HG02763 (cell line): ENCODE data around the gene TXNRD2.
"Not testable (repeated sequence)": the region's sequence is repeated elsewhere in the genome, so short reads cannot be mapped to it uniquely, and the experiment has no call there.

Source experiments
- ATAC-seq: cut with Tn5 transposase; IDR thresholded peaks from one replicate; pipeline ENCODE4 v1.9.1; 2021; ENCODE audit warnings: mild to moderate bottlenecking, moderate library complexity; ENCODE audit not compliant: unreplicated experiment

TXNRD2 gene

GRCh38 chr22:19848298-19849224 is 93.1 kb downstream of the TXNRD2 start:
- ATAC-seq = no peak

- ATAC-seq = no peak
Measured at GRCh38 chr22:19847345-19847632, 94.3 kb downstream of the TXNRD2 start.

DNA sequence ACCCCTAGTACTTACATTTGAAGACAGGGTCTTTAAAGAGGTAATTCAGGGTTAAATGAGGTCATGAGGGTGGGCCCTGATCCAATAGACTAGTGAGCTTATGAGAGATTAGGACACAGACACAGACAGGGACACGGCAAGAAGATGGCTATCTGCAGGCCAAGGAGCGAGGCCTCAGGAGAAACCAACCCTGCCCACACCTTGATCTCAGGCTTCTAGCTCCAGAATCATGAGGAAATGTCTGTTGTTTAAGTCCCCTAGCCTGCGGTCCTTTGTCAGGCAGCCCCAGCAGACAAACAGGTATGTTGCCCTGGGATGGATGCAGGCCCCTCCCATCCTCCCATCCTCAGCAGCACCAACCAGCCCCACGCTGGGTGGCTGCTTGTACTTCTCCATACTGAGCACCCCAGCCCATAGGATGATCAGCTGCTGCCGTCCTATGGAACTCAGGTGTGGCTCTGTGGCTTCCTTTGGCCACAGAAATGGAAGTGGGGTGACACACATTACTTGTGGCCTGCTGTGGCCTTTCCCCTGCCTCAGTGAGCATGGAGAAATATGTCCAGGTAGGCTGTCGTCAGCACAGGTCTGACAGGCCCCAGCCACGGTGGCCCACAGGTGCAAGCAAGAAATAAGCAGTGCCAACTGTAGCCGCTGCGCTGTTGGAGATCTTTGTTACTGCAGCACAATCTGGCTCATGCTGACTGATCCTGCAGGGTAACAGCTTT is 94.8 kb downstream of the TXNRD2 start:
- ATAC-seq = no peak

DNA sequence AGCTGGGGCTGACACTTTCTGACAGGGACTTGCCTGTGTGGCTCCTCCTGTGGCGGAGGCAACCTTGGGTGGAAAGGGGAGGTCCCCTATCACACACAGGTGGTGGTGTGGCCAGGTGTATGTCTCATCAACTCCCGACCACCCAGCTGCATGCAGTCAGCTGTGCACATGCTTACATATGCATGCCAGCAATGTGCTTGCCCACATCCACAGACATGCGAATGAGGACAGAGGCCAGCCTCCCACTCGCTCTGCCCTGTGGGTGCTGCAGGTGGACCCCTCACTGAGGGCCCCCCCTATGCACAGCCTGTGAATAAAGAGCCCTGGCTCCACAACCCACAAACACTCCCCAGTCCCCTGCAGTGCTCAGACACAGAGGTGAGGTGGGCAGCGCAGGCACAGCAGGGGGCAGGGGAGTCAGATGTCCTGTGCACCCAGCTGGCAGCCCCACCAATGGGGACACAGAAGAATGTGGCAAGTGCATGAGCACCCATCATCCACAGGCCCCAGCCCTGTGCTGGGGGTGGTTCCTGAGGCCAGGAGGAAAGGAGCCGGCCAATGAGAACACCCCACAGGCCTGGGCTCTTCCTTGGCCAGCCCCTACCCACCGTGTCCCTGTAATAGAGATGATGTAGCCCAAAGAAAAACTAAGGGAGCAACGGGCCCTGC is 96.4 kb downstream of the TXNRD2 start:
- no peak for ATAC-seq

DNA sequence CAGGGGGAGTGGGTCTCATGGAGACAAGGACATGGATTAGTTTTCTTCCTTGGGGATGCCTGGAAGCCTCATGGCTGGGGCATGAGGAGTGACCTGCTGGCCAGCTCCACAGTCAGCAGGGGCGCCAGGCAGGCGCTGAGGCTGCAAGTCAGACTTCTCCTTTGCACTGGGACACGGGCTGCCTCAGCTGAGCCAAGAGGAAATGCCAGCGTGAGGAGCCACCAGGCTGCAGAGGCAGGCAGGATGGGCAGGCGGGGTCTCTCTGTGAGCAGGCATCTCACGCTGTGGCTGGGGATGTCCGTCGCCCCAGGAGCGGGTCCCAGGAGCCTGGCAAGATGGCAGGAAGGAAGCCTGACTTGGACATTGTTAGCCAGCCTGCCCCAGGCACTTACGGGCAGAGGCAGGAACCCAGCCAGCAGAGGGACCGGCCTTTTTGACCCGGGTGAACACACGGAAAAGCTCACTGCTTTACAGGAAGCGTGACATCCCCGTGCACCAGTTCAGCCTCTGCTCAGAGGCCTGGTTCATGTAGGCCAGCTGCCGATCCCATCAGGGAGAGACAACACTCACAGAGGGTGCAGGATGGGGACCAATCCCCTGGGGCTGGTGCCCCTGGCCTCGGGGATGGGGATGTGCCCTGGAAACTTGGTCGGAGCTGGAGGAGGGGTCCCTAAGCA is 97.1 kb downstream of the TXNRD2 start:
- no peak for ATAC-seq

GRCh38 chr22:19843857-19844376 is 97.7 kb downstream of the TXNRD2 start:
- ATAC-seq = no peak

DNA sequence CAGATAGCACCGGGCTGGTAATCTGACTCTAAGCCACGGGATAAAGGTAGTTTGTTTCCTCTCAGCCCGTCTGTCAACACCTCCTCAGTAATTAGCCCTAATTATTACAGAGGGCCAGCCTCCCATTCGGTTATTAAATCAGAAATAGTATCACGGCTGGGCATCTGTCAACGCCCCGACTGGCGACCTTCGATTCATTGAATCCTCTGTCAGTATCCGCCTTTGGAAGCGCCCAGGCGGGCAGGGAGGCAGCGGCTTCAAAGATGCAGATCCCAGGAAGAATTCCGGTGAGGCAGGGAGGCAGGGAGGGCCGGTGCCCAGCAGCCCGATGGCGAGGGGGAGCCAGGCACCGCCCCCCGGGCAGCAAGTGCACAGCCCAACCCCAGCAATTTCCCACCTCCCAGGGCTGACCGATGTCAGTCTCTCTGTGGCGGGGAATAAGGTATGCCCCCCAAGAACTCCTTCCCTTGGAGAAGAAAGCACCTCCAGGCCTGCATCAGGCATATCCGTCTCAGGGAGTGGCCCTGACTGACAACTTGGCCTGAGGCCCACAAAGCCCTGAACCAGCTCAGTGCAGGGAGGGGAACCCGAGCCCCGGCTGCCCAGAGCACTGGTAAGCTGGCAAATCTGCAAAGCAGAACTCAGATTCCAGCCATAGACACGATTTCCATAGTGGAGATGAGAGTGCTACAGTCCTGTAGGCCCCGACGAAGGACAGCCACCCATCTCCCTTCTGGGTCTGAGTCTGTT is 98.3 kb downstream of the TXNRD2 start:
- ATAC-seq = no peak

DNA sequence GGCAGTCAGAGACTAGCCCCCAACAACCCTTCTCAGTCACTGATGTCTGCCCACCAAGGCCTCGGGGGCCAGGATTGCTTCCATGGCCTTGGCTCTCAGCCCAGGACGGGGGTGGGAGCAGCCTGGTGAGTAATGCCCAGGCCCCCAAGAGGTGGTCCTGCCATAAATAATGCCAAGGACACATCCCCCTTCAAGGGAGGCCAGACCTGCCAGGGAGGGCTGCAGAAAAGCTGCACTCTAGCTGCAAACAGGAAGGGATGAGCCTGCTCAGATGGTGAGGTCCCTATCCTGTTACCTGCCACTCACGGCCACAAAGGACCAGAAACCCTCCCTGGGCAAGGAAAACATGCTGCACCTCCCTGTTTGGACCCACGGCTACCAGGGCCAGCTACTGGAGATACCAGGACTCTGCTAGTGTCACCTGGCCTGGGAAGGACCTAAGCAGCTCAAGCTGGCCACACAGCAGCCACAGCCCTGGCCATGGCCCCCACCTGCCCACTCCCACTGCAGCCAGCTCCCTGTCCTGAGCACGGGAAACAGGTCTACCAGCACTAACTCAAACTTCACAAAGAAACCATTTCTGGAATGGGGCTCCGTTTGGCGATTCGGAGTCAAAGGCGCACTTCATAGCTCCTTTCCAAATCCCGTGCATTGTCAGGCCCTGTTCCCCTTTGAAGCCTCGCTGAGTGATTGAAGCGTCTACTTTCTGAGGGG is 99.1 kb downstream of the TXNRD2 start:
- ATAC-seq = no peak

DNA sequence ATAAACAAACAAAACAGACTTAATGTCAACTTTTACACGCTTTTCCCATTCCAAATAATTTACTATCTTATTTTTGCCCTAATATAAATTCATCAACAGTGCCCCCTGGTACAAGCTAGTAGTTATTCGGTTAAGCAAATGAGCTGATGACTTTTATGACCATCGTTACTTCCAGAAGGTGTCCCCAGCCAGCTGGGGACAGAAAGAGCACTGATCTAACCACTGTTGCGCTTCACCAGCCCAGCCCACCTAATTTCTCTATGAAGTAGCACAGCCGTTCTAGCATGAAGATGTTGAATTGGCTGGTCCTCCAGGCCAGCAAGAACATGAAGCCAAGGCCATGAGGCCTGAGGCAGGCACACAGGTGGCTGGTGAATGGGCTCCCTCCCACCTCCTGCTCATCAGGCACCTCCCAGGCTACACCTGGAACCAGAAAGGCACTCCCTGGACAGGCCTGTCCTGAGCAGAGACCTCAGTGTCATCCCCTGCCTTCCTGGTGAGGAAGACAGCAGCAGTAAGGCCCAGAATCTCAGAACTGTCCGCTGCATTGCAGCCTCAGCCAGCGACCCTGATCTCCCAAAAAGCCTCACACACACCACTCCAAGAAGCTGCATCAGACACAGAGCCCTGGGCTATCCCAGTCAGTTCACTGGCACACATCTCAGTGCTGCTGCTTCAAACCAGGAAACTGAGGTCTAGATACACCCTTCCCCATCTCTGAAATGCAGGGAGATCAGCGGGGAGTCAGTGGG is 99.8 kb downstream of the TXNRD2 start:
- no peak for ATAC-seq

DNA sequence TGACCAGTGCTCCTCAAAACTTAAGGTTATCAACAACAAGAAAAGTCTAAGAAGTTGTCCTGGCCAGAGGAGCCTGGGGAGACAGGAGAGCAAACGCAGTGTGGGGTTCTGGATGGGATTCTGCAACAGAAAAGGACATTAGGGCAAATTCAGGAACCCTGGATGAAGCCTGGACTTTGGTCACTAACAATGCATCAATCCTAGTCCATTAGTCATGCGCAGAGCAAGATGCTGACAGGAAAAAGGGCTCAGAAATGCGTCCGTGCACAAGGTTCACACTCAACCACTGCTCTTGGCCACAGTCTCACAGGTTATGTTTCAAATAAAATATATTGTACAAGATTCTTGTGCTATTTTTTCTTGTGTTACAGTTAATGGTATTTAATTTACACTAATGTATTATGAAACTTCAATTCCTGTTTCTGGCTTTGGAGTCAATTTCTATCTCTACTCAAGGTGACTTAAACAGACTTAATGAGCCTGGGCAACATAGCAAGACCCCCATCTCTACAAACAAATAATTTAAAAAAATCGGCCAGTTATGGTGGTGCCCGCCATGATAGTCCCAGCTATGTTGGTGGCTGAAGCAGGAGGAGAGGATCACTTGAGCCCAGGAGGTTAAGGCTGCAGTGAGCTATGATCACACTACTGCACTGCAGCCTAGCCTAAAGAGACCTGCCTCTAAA is 100.5 kb downstream of the TXNRD2 start:
- ATAC-seq = no peak

DNA sequence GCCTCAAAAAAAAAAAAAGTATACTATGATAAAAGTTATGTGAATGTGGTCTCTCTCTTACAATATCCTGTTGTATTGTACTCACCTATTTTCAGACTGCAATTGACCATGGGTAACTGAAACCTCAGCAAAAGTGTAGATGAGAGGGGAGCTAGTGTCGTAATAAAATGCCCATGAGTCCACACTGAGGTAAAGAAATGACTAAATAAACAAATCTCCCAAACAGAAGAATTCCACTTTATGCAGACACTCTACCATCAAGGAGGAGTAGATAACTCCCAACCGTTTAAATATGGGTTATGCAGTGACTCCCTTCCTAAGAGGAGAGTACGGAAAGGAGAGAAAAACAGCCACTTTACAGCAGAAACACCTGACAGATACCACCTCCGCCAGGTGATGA is 101.6 kb downstream of the TXNRD2 start:
- ATAC-seq = no peak

DNA sequence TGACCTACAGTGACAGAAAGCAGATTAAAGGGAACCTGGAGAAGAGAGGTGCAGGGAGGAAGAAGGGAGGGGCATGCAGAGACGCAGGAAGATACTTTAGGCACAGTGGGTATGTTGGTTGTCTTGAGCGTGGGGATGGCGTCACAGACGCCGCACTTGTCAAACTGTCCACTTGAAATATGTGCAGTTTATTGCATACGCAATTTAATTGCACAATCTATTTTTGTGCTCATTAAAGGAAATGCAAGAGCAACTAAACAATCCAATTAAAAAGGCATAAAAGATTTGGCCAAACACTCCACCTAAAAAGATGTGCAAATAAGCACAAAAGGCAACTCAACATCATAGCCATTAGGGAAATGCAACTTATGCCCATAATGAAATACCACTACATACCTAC is 103.7 kb downstream of the TXNRD2 start:
- no peak for ATAC-seq

GRCh38 chr22:19836512-19836911 is 105.1 kb downstream of the TXNRD2 start:
- ATAC-seq = no peak

- no peak for ATAC-seq
Measured at GRCh38 chr22:19834599-19834998, 107.0 kb downstream of the TXNRD2 start.

DNA sequence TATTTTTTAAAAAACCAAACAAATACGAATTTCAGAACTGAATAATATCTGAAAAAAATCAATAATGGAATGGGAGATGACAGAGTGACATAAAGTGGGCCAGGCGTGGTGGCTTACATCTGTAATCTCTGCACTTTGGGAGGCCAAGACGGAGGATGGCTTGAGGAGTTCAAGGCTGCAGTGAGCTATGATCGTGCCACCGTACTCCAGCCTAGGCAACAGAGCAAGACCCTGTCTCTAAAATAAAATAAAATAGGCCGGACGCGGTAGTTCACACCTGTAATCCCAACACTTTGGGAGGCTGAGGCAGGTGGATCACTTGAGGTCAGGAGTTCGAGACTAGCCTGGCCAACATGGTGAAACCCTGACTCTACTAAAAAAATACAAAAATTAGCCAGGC is 108.3 kb downstream of the TXNRD2 start:
- not testable (repeated sequence) for ATAC-seq

- ATAC-seq = no peak
Measured at GRCh38 chr22:19832476-19833108, 109.0 kb downstream of the TXNRD2 start.

GRCh38 chr22:19831979-19832378 is 109.6 kb downstream of the TXNRD2 start:
- not testable (repeated sequence) for ATAC-seq

- ATAC-seq = no peak
Measured at GRCh38 chr22:19831016-19831415, 110.6 kb downstream of the TXNRD2 start.
